CD1c-positive myeloid dendritic cell (primary cell): ENCODE results near the gene MC3R.
"Not testable (repeated sequence)": the region's sequence is repeated elsewhere in the genome, so short reads cannot be mapped to it uniquely, and the experiment has no call there.

Experiments
- DNase-seq: peaks from one replicate; pipeline ENCODE4 v3.0.0-alpha.2; 2016; ENCODE audit errors: extremely low spot score

MC3R gene

DNA sequence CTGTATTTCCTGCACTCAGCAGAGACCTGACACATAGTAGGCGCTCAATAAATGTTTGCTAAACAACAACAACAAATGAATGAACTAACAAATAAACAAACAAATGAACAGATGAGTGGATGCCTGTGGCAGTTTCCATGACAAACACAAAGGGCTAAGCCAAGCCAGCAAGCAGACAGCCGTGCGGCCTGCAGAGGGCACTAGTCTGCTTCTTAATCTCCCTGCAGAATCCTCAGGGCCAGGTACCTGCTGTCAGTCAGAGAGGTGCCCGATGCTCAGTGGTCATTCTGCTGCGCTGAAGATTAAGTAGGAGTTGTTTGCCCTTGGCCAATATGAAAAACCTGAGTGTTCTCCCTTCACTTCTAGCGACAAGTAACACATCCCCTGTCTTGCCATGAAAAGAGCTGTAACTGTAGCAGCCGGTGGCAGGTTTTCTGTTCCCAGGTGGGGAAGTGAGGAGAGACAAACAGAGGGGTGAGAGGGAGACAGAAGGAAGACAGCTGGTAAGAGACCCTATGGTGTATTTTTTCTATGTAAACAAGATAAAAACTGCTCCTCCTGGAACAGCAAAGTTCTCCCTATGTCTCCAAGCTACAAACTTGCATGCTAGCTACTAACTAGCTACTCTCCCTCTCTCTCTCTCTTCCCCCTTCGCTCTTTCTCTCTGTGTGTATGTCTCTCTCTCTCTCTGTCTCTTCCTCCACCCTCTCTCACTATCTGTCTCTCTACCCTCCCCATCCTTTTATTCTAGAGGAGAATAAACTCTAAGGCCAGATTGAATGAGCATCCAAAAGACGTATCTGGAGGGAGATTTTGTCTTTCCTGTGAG lies at the start of gene MC3R:
MC3R (plus strand) TSS at position 779 of the 829 bp plus-strand sequence. CDS start 112 bp downstream, outside the sequence.
- peak; percentile 19 for DNase-seq

DNA sequence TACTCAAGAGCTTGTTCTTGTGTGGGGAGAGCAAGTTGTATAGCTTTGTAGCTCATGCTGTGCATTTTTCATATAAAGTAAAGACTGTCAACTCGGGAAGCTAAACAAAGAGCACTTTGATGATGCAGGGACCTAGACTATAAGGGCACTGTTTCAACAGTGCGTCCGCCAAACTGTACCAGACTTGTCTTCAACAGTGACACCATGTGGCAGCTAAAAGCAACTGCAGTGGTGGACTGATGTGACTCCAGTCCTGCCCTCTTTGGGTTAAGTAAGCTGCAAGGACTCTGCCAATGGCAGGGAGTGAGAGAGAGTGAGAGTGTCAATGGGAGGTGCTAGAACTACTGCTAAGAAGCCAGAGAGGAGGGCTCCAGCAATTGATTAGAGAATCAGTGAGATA lies 48.1 kb upstream of the MC3R start:
- DNase-seq: peak; percentile 4

DNA sequence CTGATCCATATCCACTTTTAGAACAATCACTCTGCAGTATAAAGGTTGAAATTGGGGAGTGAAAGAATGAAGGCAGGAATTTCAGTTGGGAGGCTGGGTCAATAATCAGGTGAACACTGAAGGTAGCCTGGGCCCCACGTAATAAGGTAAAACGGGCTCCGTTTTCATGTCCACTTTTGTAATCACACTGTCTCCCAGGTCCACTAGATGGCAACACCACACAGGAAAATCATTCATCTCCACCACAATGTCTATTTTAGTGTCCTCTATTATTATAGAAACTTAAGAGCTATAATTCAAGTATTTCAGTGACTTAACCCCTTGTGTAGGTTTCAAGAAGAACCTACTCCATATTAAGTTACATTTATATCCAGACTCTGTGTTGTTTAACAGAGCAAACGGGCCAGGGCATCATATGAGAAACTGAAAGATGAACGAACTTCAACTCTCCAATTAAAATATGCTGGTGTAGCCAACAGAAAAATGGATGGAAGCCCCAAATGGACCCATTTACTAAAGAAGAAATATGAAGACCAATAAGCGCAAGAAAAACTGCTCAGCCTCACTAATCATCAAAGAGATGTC lies 45.9 kb upstream of the MC3R start:
- DNase-seq: peak; percentile 5

DNA sequence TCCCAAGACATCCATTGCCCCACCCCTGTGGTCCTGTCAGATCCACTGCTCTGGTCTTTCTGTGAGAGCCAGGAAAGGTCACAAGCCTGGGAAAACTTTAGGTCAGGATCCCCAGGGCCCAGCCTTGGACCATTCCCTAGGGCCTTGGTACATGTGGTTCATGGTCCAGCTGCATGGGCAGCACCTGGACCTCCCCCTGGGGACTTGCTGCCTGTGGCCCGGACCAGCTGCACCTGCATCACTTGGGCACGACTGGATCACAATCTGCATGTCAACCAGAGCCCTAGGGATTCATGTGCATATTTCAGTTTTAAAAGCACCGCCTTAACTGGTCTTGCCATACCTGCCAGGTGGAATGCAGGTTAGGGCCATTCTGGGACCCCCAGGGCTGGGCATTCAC lies 44.3 kb upstream of the MC3R start:
- DNase-seq: no peak

DNA sequence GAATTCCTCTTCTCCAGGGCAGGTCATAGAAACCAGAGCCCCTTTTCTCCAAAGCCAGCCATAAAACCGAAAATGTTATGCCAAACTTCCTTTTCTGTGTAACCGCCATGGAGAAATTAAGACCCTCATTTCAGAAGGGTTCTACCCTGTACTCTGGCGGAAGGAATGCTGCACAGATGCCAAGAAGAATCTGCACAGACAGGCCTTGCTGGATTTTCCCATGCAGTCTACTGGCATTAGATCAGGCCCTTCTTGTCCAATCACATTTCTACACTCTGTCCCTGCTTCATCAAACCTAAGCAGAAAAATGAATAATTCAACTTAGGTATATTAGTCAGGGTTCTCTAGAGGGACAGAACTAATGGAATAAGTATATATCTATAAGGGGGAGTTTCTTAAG lies 43.2 kb upstream of the MC3R start:
- no peak for DNase-seq

DNA sequence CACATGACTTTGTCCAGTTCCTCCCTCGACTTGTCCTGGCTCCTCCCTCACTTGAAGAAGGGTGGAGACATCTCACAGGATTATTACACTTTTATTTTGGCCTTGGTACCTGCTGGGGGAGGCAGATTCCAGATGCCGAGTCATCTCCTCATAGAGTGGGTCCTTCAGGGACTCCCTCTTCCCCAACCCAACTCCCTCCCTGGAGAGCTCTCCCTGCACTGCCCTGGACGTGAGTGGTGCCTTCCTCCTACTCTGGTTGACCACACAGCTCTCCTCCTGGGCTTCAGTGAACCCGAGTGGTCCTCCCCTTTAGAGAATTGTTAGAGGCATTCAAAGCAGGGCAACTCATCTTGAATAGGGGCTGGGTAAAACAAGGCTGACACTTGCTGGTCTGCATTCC lies 40.9 kb upstream of the MC3R start:
- DNase-seq: no peak

DNA sequence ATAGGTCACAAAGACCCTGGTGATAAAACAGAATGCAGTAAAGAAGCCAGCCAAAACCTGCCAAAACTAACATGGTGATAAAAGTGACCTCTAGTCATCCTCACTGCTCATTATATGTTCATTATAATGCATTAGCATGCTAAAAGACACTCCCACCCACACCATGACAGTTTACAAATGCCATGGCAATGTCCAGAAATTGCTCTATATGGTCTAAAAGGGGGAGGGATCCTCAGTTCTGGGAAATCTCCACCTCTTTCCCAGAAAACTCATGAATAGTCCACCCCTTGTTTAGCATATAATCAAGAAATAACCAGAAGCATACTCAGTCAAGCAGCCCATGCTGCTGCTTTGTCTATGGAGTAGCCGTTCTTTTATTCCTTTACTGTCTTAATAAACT lies 40.4 kb upstream of the MC3R start:
- no peak for DNase-seq

DNA sequence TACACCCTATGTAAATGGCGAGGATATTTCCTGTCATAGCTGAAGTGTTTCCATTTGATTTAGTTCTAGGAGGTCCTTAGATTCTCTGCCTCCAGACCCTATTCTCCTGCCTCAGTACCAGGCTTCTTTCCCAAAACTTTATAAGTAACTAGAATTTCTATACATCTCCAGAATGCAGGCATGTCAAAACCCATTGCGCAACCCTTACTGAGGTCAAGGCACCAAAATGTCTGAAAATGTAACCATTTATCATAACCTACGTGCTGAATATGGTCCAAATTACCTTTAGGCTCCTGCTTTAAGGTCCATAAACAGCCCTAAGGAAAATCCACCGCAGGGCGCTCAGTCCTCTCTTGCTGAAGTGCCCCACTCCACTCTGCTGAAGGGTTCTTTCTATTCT lies 37.5 kb upstream of the MC3R start:
- DNase-seq: no peak

DNA sequence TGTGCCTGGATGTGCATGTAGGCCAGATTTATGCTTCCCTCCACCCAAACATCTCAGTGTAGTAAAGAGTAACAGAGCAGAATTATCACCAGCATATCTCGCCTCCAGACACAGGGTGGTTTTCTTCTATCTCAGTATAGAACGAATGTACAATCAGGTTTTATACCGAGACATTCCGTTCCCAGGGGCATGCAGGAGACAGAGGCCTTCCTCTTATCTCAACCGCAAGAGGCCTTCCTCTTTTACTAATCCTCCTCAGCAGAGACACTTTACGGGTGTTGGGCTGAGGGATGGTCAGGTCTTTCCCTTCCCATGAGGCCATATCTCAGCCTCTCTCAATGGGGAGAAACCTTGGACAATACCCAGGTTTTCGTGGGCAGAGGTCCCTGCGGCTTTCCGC lies 36.4 kb upstream of the MC3R start:
- DNase-seq: no peak

DNA sequence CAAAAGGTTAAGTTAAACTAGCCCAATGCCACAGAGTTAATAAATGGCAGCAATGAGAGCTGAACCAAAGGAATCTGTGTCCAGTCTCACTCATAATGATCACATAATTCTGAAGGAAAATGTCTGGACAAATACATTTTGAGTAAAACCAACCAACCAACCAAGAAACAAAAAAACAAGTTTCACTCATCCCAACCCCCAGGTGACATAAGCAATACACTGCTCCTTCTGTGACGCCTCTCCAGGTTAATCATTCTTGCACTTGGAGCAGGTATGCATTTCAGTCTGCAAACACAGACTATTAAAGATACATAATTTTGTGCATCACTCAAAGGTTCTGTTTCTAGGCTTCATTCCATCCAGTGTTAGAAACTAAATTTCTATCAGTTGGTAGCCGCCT lies 35.2 kb upstream of the MC3R start:
- no peak for DNase-seq

DNA sequence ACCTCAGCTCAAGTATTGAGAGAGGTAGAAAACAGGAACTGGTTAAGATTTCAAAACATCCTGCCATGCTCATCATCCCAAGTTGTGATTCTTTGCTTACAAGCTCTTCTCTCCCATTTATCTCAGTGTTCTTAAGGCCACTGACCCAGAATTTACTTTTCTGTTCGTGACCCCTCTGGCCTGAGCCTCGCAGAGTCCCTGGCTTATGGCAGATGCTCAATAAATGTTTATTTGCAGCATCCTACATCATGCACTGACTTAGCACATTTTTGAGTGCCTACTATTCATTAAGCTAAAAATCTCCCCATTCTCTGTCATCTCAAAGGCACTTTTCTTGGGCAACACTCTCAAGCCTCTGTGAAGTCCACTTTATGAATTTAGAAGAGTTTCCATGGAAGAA lies 33.4 kb upstream of the MC3R start:
- no peak for DNase-seq

DNA sequence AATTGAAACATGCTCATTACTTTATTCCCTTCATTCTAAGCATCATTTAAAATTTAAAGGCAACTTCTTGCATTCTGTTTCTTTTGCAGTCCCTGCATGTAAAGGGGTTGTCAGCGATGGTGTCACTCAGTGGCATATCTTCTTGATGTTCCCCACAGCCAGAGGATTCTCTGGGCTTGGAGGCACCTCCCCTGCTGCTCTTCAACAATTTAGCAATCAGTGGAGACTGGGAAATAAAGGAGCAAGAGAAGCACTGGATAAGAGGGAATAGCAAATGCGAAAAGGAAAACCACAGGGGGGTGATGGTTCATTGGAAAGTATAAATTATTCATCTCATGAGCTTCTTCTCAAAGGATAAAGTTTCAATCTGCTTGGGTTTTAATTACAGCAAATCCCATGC lies 30.7 kb upstream of the MC3R start:
- DNase-seq: no peak

DNA sequence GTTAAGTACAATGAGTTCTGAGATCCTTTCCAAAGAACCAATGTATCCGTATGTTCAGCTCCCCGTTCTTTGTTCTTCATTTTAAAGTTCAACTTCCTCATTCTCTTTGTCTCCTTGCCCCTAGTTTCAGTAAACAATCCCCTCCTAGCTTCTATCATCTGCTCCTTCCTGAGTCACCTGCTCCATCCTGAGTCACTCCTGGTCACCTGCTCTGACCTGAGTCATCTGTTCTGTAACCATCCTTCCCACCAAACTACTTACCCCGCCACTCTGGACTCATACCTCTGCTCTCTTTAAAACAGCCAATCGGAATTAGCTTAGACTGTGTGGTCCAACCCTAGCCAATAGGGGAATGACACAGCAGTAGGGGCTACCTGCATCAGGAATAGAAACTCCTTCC lies 27.3 kb upstream of the MC3R start:
- DNase-seq: not testable (repeated sequence)

DNA sequence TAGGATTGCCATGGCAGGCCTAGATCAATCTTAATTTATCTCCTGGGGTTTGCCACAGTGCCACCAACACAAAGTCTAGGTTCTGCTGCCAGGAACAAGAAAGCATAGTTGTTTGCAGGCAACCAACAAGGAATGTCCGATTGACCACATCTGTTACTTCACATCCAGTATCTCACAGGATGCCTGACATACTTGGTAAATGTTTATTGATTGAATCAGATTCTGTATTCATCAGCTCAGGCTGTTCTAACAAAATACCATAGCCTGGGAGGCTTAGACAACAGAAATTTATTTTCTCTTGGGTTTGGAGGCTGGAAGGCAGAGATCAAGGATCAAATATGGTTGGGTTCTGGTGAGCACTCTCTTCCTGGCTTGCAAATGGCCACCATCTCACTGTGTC lies 26.3 kb upstream of the MC3R start:
- DNase-seq: no peak

DNA sequence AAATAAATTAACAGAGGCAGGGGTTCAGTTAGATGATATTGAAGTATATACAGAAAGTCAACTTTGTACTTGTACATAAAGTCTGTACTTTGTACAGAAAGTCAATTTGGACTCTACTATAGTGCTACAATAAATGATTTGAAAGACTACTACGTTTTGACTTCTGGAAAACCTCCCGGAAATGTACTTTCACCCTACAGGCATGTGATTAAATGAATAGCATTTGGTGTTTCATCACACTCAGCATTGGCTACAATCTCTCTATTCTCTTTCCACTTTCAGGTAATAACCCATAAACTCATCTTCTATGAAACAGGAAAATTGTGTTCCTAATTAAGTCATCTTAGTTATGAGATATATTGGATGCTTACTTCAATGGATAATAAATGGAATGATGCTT lies 25.6 kb upstream of the MC3R start:
- no peak for DNase-seq

DNA sequence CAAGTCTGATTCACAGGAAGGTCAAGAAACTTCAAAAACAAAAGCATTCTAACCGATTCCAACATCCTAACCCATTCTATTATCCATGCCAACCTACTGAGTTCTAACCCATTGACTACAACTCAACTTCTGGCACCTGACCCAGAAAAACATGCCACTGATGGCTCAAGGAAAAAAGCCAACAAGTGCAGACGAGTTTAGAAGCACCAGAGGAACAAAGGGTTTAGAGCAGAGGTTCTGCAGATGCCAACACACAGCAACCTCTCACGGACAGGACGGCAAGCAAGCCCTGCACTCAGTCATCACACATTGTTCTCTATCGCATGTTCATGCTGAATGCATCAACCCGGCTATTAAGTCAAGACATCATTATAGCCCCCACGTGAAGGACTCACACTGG lies 25.2 kb upstream of the MC3R start:
- DNase-seq: no peak

DNA sequence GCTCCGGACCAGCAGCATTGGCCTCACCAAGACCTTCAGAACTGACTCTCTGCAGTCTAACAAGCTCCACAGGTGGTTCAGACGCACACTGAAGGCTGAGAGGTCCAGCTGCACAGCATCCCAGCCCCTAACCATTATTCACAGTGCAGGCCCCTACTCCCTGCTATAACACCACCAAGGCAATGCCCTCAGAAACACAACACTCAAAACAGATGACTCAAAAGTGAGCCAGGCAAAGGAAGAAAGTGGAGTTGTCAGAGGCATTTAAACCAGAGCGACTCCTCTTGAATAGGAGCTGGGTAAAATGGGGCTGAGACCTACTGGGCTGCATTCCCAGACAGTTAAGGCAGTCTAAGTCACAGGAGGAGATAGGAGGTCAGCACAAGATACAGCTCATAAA lies 20.5 kb upstream of the MC3R start:
- DNase-seq: no peak

DNA sequence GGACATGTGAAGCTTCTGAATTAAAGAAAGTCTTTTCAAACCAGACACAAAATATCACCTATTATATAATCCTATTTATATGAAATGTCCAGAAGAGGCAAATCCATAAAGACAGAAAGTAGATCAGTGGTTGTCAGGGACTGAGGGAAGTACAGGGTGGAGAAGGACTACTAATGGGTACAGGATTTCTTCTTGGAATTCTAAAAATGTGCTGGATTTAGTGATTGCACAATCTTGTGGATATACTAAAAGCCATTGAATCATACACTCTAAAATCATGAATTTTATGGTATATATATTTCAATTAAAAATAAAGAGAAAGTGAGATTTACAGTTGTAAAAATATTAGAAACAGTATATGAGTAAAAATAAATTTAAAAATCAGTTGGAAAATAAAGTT lies 18.7 kb upstream of the MC3R start:
- no peak for DNase-seq

DNA sequence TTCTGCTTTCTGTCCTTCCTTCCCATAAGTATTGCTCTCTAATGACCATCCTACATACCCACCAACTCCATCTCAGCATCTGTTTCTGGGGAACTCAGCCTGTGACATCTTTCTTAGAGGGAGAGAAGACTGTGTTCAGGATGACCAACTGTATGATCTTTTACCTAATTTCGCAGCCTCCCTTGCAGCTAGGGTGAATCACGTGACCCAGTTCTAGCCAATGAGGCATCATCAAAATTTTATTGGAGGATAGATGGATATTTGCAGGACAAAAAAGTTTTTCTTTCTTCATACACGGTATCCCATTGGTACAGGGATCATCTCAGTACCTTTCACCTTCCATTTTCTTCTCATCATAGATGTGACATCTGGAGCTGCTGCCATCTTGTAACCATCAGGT lies 14.4 kb upstream of the MC3R start:
- no peak for DNase-seq

DNA sequence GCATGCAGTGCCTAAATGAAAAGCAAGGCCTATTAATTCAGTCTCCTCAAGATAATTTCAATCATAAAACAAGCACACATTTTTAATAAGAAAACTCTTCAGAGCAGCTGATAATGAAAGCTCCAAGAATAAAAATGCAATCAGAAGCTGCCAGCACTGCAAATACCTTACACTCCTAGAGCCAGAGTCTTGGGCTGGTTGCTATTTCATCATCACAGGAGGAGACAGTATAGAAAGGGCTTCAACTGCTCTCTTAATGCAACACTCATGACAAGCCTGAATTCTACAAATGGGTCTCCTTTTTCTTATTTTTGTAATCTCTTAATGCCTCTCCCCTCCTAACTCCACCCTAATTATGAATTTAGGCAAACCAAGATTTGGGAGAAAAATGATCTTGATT lies 11.2 kb upstream of the MC3R start:
- no peak for DNase-seq

DNA sequence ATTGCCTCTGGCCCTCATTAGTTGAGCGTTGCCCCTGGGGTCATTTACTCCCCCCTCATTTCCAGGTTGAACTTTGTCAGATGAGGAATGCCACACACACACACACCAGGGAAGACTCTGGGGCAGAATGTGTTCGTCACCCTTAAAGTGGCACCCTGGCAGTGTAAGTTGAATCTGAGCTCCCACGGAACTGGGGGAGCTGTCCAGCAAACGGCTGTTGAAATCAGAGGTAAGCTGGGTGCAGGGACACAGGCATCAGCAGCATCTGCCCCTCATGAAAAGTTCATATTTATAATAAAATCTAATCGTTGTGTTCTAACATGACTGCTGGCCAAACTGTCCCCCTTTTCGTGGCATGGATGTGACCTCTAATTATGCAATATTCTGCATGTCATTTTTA lies 4.3 kb upstream of the MC3R start:
- no peak for DNase-seq

DNA sequence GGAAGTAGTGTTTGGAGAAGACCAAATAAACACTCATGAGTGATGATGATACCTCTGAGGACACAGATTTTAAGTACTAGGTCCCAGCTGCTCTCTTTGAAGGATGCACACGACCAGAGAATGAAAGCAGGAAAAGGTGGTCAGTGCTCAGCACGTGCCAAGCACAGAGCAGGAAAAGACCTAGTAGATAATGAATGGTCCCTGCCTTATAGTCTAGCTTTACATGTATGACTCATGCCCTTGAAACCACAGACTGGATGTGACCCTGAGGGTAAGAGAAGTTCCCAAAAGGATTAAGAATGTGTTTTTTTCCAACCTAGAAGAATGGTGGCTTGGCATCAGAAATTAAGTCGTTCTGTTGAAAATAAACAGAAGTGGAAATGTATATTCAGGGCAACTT lies 2.8 kb upstream of the MC3R start:
- DNase-seq: no peak

DNA sequence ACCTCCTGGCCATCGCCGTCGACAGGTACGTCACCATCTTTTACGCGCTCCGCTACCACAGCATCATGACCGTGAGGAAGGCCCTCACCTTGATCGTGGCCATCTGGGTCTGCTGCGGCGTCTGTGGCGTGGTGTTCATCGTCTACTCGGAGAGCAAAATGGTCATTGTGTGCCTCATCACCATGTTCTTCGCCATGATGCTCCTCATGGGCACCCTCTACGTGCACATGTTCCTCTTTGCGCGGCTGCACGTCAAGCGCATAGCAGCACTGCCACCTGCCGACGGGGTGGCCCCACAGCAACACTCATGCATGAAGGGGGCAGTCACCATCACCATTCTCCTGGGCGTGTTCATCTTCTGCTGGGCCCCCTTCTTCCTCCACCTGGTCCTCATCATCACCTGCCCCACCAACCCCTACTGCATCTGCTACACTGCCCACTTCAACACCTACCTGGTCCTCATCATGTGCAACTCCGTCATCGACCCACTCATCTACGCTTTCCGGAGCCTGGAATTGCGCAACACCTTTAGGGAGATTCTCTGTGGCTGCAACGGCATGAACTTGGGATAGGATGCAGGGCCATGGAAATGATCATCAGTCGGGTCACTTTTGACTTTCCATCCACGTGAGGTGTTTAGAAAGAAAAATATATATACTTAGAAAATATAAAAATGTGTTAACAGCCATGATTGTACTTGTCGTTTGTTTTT lies 868 bp downstream of the MC3R start:
- peak; percentile 7 for DNase-seq
